ENCODE data around the gene CNTNAP2. TPM values are rescaled to one million over a fixed set of nuclear protein-coding genes. Genes with fewer than 3 reads are reported as not detected.

The CNTNAP2 gene
- total RNA-seq, 2 experiments from 2014 or later, result not detected

DNA sequence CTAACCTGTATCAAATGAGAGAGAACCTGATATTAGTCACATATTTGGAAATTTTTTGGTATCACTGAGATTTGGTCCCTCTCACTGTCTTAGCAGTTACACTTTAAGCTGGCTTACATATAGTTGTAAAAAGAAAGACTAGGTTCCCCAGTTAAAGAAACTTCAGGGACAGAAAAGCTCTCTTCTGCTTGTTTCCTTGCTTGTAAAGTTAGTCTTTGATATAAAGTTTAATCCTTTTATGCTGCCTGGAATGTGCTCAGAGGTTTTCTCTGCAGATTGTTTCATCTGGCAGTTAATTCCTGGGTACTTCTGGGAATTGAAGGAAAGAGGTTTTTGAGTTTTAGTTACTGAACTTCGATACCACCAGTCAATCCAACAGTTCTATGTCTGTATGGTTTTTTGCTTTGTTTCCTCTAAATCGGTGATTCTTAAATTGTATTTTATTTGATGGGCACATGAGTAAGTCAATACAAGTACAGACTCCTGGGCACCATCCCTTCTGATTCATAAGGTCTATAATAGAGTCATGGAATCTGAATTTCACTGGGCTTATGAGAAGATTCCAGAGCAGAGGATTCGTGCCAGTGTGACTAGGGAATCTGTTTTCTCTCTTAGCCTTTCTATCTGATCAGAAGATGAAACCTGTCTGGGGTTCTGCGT is 1393.1 kb downstream of the CNTNAP2 start:
- Histone ChIP-seq H3K27me3 (ENCODE audit: control insufficient read depth in 1 of 2, insufficient read depth in 2 of 2, low read length in 2 of 2) (no peaks in the 10 kb centered on the region), H3K4me3 (ENCODE audit: low read length) (no peak overlapping the region), H3K9me3 (ENCODE audit: control insufficient read depth in 1 of 2, insufficient read depth in 1 of 2, low read length in 2 of 2) (peaks cover 0 to 10% of the 10 kb centered on the region in 2 experiments), H3K36me3 (ENCODE audit: insufficient read depth, low read length) (no peaks in the 10 kb centered on the region), H3K27ac (ENCODE audit: low read depth in 1 of 2, low read length in 2 of 2) (no peak overlapping the region), H3K4me1 (ENCODE audit: insufficient read depth, low read length) (no peaks in the 10 kb centered on the region)
- ChIA-PET POLR2A (no interaction called here), CTCF (no interaction called here)
- DNase-seq (no peak), ATAC-seq (ENCODE audit: poor library complexity) (no peak)
- TF ChIP-seq, protein P1, sequence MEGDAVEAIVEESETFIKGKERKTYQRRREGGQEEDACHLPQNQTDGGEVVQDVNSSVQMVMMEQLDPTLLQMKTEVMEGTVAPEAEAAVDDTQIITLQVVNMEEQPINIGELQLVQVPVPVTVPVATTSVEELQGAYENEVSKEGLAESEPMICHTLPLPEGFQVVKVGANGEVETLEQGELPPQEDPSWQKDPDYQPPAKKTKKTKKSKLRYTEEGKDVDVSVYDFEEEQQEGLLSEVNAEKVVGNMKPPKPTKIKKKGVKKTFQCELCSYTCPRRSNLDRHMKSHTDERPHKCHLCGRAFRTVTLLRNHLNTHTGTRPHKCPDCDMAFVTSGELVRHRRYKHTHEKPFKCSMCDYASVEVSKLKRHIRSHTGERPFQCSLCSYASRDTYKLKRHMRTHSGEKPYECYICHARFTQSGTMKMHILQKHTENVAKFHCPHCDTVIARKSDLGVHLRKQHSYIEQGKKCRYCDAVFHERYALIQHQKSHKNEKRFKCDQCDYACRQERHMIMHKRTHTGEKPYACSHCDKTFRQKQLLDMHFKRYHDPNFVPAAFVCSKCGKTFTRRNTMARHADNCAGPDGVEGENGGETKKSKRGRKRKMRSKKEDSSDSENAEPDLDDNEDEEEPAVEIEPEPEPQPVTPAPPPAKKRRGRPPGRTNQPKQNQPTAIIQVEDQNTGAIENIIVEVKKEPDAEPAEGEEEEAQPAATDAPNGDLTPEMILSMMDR (IDR thresholded peaks at IDR 0.05), result no peak
- Mint-ChIP-seq H3K4me1 (ENCODE audit: low read depth) (no peaks in the 10 kb centered on the region), H3K27ac (no peak overlapping the region), H3K27me3 (no peaks in the 10 kb centered on the region), H3K4me3 (no peak overlapping the region), H3K36me3 (ENCODE audit: low read depth) (no peaks in the 10 kb centered on the region), H3K9me3 (peaks cover 6% of the 10 kb centered on the region)
- intact Hi-C loops (cut with DNase I, micrococcal nuclease), result no loop called here

DNA sequence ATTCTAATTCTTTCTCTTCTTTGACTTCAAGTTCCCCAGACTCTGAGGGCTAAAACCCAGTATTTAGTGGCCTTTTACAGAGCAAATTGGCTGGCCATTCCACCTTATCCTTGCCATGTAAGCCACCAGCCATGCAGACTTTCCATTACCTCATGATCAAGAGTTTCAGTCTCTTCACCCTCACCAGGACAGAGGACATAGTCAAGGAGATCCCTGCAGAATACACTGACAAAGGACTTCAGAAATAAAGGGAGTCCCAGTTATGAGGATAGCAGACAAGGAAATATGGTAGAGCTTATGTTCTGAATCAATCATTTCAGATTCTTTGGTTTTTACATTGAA is 1393.6 kb downstream of the CNTNAP2 start:
- POLR2A ChIA-PET, result no interaction called here
- no peak overlapping the region for H3K4me3 ChIP-seq (ENCODE audit: low read length)
- H3K4me3 Mint-ChIP-seq, result no peak overlapping the region
- H3K27me3 Mint-ChIP-seq, result no peaks in the 10 kb centered on the region
- peaks cover 0 to 10% of the 10 kb centered on the region in 2 experiments for H3K9me3 ChIP-seq (ENCODE audit: control insufficient read depth in 1 of 2, insufficient read depth in 1 of 2, low read length in 2 of 2)
- ATAC-seq (ENCODE audit: poor library complexity) (no peak), DNase-seq (no peak)
- H3K4me1 ChIP-seq (ENCODE audit: insufficient read depth, low read length), result no peaks in the 10 kb centered on the region
- no peaks in the 10 kb centered on the region for H3K27me3 ChIP-seq (ENCODE audit: control insufficient read depth in 1 of 2, insufficient read depth in 2 of 2, low read length in 2 of 2)
- H3K36me3 Mint-ChIP-seq (ENCODE audit: low read depth), result no peaks in the 10 kb centered on the region
- CTCF ChIA-PET, result no interaction called here
- H3K4me1 Mint-ChIP-seq (ENCODE audit: low read depth), result no peaks in the 10 kb centered on the region
- peaks cover 6% of the 10 kb centered on the region for H3K9me3 Mint-ChIP-seq
- H3K27ac ChIP-seq (ENCODE audit: low read depth in 1 of 2, low read length in 2 of 2), result no peak overlapping the region
- no peaks in the 10 kb centered on the region for H3K36me3 ChIP-seq (ENCODE audit: insufficient read depth, low read length)
- TF ChIP-seq, protein P1 (IDR thresholded peaks at IDR 0.05), result no peak
- intact Hi-C loops (cut with DNase I, micrococcal nuclease), result no loop called here
- no peak overlapping the region for H3K27ac Mint-ChIP-seq

DNA sequence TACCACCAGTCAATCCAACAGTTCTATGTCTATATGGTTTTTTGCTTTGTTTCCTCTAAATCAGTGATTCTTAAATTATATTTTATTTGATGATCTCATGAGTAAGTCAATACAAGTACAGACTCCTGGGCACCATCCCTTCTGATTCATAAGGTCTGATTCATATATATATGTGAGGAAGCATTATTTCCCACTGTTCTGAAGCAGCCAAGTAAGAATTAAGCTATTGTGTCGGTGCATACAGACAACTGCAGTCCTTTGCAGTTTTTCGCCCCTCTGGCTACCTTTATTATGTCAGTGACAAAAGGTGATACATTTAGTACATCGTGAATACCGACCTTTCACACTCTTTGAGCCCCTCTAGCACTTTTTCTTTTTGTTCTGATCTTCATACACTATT is 1394.3 kb downstream of the CNTNAP2 start:
- ATAC-seq (ENCODE audit: poor library complexity) (no peak), DNase-seq (no peak)
- Histone ChIP-seq H3K4me3 (ENCODE audit: low read length) (no peak overlapping the region), H3K36me3 (ENCODE audit: insufficient read depth, low read length) (no peaks in the 10 kb centered on the region), H3K27me3 (ENCODE audit: control insufficient read depth in 1 of 2, insufficient read depth in 2 of 2, low read length in 2 of 2) (no peaks in the 10 kb centered on the region), H3K27ac (ENCODE audit: low read depth in 1 of 2, low read length in 2 of 2) (no peak overlapping the region), H3K9me3 (ENCODE audit: control insufficient read depth in 1 of 2, insufficient read depth in 1 of 2, low read length in 2 of 2) (peaks cover 0 to 10% of the 10 kb centered on the region in 2 experiments), H3K4me1 (ENCODE audit: insufficient read depth, low read length) (no peaks in the 10 kb centered on the region)
- Mint-ChIP-seq H3K36me3 (ENCODE audit: low read depth) (no peaks in the 10 kb centered on the region), H3K9me3 (peaks cover 4% of the 10 kb centered on the region), H3K4me3 (no peak overlapping the region), H3K4me1 (ENCODE audit: low read depth) (no peaks in the 10 kb centered on the region), H3K27ac (no peak overlapping the region), H3K27me3 (no peaks in the 10 kb centered on the region)
- ChIA-PET CTCF (no interaction called here), POLR2A (no interaction called here)
- TF ChIP-seq, protein P1 (IDR thresholded peaks at IDR 0.05), result no peak
- intact Hi-C loops (cut with DNase I, micrococcal nuclease), result no loop called here

Measured in CD4-positive, alpha-beta T cell (primary cell).